ENCODE data around the gene ADARB1.

The ADARB1 gene

GRCh38 chr21:45158491-45159423 is 84.4 kb downstream of the ADARB1 start:
- no peak for TF ChIP-seq CTCF (IDR thresholded peaks at IDR 0.05; ENCODE audit: low read length, missing control alignments)
- no peak for DNase-seq (ENCODE audit: low read depth)
- no peak overlapping the region for H3K4me3 ChIP-seq (replicated peaks; ENCODE audit: low read depth, low read length)

GRCh38 chr21:45160198-45160597 is 85.8 kb downstream of the ADARB1 start:
- TF ChIP-seq CTCF (IDR thresholded peaks at IDR 0.05; ENCODE audit: low read length, missing control alignments), result no peak
- no peak for DNase-seq (ENCODE audit: low read depth)

GRCh38 chr21:45161038-45161945 is 86.9 kb downstream of the ADARB1 start:
- no peak for DNase-seq (ENCODE audit: low read depth)
- H3K4me3 ChIP-seq (replicated peaks; ENCODE audit: low read depth, low read length), result no peak overlapping the region
- TF ChIP-seq CTCF (IDR thresholded peaks at IDR 0.05; ENCODE audit: low read length, missing control alignments), result no peak

More at GRCh38 chr21:45160198-45160597, 85.8 kb downstream of the ADARB1 start:
- H3K4me3 ChIP-seq (replicated peaks; ENCODE audit: low read depth, low read length), result no peak overlapping the region

- DNase-seq (ENCODE audit: low read depth), result no peak
- no peak for TF ChIP-seq CTCF (IDR thresholded peaks at IDR 0.05; ENCODE audit: low read length, missing control alignments)
- no peak overlapping the region for H3K4me3 ChIP-seq (replicated peaks; ENCODE audit: low read depth, low read length)
Measured at GRCh38 chr21:45162115-45162514, 87.7 kb downstream of the ADARB1 start.

- TF ChIP-seq CTCF (IDR thresholded peaks at IDR 0.05; ENCODE audit: low read length, missing control alignments), result no peak
- no peak for DNase-seq (ENCODE audit: low read depth)
- H3K4me3 ChIP-seq (replicated peaks; ENCODE audit: low read depth, low read length), result no peak overlapping the region
Measured at GRCh38 chr21:45162809-45163208, 88.4 kb downstream of the ADARB1 start.

GRCh38 chr21:45163413-45164123 is 89.2 kb downstream of the ADARB1 start:
- H3K4me3 ChIP-seq (replicated peaks; ENCODE audit: low read depth, low read length), result no peak overlapping the region
- no peak for DNase-seq (ENCODE audit: low read depth)
- TF ChIP-seq CTCF (IDR thresholded peaks at IDR 0.05; ENCODE audit: low read length, missing control alignments), result no peak
